H9 (cell line): ENCODE measurements around the gene DLG2. TPM values are rescaled to one million over a fixed set of nuclear protein-coding genes. Genes with fewer than 3 reads are reported as not detected.

Experiments used
- DNase-seq: peaks from one replicate; pipeline ENCODE4 v3.0.0-alpha.2; 2017
- H2AFZ ChIP-seq: one replicate; pipeline ENCODE4 v1.6.1; 2013; ENCODE audit warnings: mild to moderate bottlenecking, low read length, control low read depth, moderate library complexity
- H2AK5ac ChIP-seq: 2 replicates; pipeline ENCODE4 v1.6.1; 2013; ENCODE audit warnings: low read length, control low read depth, mixed read lengths; ENCODE audit not compliant: insufficient read length
- H2BK120ac ChIP-seq: one replicate; pipeline ENCODE4 v1.6.1; 2013; ENCODE audit warnings: low read depth, mild to moderate bottlenecking, low read length, control low read depth, inconsistent platforms; ENCODE audit not compliant: poor library complexity, severe bottlenecking
- H2BK12ac ChIP-seq: 2 replicates; pipeline ENCODE4 v1.6.1; 2013; ENCODE audit warnings: low read length, control low read depth, mixed read lengths, low read depth; ENCODE audit not compliant: insufficient read length
- H2BK15ac ChIP-seq: 2 replicates; pipeline ENCODE4 v1.6.1; 2013; ENCODE audit warnings: low read depth, low read length, control low read depth
- H2BK20ac ChIP-seq: one replicate; pipeline ENCODE4 v1.6.1; 2013; ENCODE audit warnings: low read depth, mild to moderate bottlenecking, low read length, control low read depth, inconsistent platforms; ENCODE audit not compliant: poor library complexity, severe bottlenecking
- H2BK5ac ChIP-seq: 2 replicates; pipeline ENCODE4 v1.6.1; 2013; ENCODE audit warnings: low read length, control low read depth, mixed read lengths; ENCODE audit not compliant: insufficient read length
- H3K14ac ChIP-seq: 2 replicates; pipeline ENCODE4 v1.6.1; 2013; ENCODE audit warnings: low read length, control low read depth; ENCODE audit not compliant: insufficient read depth
- H3K18ac ChIP-seq: 2 replicates; pipeline ENCODE4 v1.6.1; 2013; ENCODE audit warnings: low read depth, mild to moderate bottlenecking, mixed read lengths, low read length, control low read depth; ENCODE audit not compliant: insufficient read length
- H3K23ac ChIP-seq: 2 replicates; pipeline ENCODE4 v1.6.1; 2013; ENCODE audit warnings: low read length, control low read depth, mixed read lengths, low read depth; ENCODE audit not compliant: insufficient read length
- H3K23me2 ChIP-seq: 2 replicates; pipeline ENCODE4 v1.6.1; 2013; ENCODE audit warnings: low read depth, mild to moderate bottlenecking, mixed read lengths, low read length, control low read depth; ENCODE audit not compliant: insufficient read length, poor library complexity, severe bottlenecking
- H3K27ac ChIP-seq: 2 replicates; pipeline ENCODE4 v1.5.1; 2013; ENCODE audit warnings: low read length, control low read depth, mixed read lengths, low read depth; ENCODE audit not compliant: insufficient read length
- H3K27me3 ChIP-seq: 2 replicates; pipeline ENCODE4 v1.6.1; 2013; ENCODE audit warnings: low read length, control low read depth, inconsistent platforms; ENCODE audit not compliant: insufficient read depth
- H3K4ac ChIP-seq: 2 replicates; pipeline ENCODE4 v1.6.1; 2013; ENCODE audit warnings: low read depth, mild to moderate bottlenecking, control low read depth, inconsistent platforms, low read length, moderate library complexity
- H3K4me1 ChIP-seq: 2 replicates; pipeline ENCODE4 v1.6.1; 2013; ENCODE audit warnings: low read length, control low read depth, inconsistent platforms; ENCODE audit not compliant: insufficient read depth
- H3K4me2 ChIP-seq: 2 replicates; pipeline ENCODE4 v1.6.1; 2013; ENCODE audit warnings: low read length, control low read depth, mixed read lengths; ENCODE audit not compliant: insufficient read length, insufficient read depth
- H3K56ac ChIP-seq: 2 replicates; pipeline ENCODE4 v1.6.1; 2013; ENCODE audit warnings: low read depth, mild to moderate bottlenecking, mixed read lengths, low read length, control low read depth; ENCODE audit not compliant: insufficient read length
- H3K79me1 ChIP-seq: 2 replicates; pipeline ENCODE4 v1.6.1; 2013; ENCODE audit warnings: low read depth, mild to moderate bottlenecking, moderate library complexity, low read length, control low read depth, inconsistent platforms; ENCODE audit not compliant: insufficient read depth, poor library complexity, severe bottlenecking
- H3K79me2 ChIP-seq: 2 replicates; pipeline ENCODE4 v1.6.1; 2013; ENCODE audit warnings: low read length, control low read depth, inconsistent platforms; ENCODE audit not compliant: insufficient read depth
- H3K9ac ChIP-seq: 2 replicates; pipeline ENCODE4 v1.6.1; 2013; ENCODE audit warnings: low read length, control low read depth, mixed read lengths; ENCODE audit not compliant: insufficient read length; ENCODE audit errors: extremely low read depth
- H3K9me3 ChIP-seq: one replicate; pipeline ENCODE4 v1.6.1; 2013; ENCODE audit warnings: low read depth, low read length, inconsistent platforms; ENCODE audit not compliant: control insufficient read depth
- H3T11ph ChIP-seq: one replicate; pipeline ENCODE4 v1.6.1; 2013; ENCODE audit warnings: mild to moderate bottlenecking, low read length, control low read depth, inconsistent platforms
- H4K20me1 ChIP-seq: one replicate; pipeline ENCODE4 v1.6.1; 2013; ENCODE audit not compliant: control insufficient read depth, insufficient read length, insufficient read depth
- H4K5ac ChIP-seq: 2 replicates; pipeline ENCODE4 v1.6.1; 2013; ENCODE audit warnings: low read depth, mild to moderate bottlenecking, mixed read lengths, low read length, control low read depth; ENCODE audit not compliant: insufficient read length
- H4K8ac ChIP-seq: replicated peaks from 2 replicates; pipeline ENCODE4 v1.6.1; 2013; ENCODE audit warnings: low read length, control low read depth, mixed read lengths, low read depth; ENCODE audit not compliant: insufficient read length
- H4K91ac ChIP-seq: 2 replicates; pipeline ENCODE4 v1.6.1; 2013; ENCODE audit warnings: low read depth, mild to moderate bottlenecking, moderate library complexity, mixed read lengths, low read length, control low read depth; ENCODE audit not compliant: insufficient read length
- H3K27ac Mint-ChIP-seq, 3 experiments: 2 replicates in 2 of 3; 3 replicates in 1 of 3; pipeline ENCODE4 v1.8.0; 2020 to 2021; ENCODE audit warnings: mixed read lengths in 3 of 3, mild to moderate bottlenecking in 1 of 3, moderate library complexity in 1 of 3
- H3K27me3 Mint-ChIP-seq: 2 replicates; pipeline ENCODE4 v1.8.0; 2021; ENCODE audit warnings: low read depth, mild to moderate bottlenecking, moderate library complexity, mixed read lengths
- H3K36me3 Mint-ChIP-seq, 3 experiments: 2 replicates in 2 of 3; 3 replicates in 1 of 3; pipeline ENCODE4 v1.8.0; 2020 to 2021; ENCODE audit warnings: low read depth in 3 of 3, mixed read lengths in 3 of 3; ENCODE audit not compliant: insufficient read depth in 1 of 3
- H3K4me1 Mint-ChIP-seq, 2 experiments: 2 replicates each; pipeline ENCODE4 v1.8.0; 2020; ENCODE audit warnings: mixed read lengths in 2 of 2
- H3K4me3 Mint-ChIP-seq, 2 experiments: 2 replicates in 1 of 2; 3 replicates in 1 of 2; pipeline ENCODE4 v1.8.0; 2020 to 2021; ENCODE audit warnings: mild to moderate bottlenecking in 2 of 2, mixed read lengths in 2 of 2, moderate library complexity in 1 of 2
- H3K9me3 Mint-ChIP-seq, 2 experiments: 2 replicates in 1 of 2; 3 replicates in 1 of 2; pipeline ENCODE4 v1.8.0; 2020; ENCODE audit warnings: mild to moderate bottlenecking in 2 of 2, mixed read lengths in 2 of 2, moderate library complexity in 1 of 2
- CTCF ChIP-seq: fragments of 200-600 bp; sonication (generic); conservative IDR thresholded peaks from 3 replicates; pipeline ENCODE4 v1.8.0; 2021; ENCODE audit warnings: antibody characterized with exemption, mild to moderate bottlenecking
- WGBS: extraction: QIAGEN DNeasy Blood & Tissue Kit; methylation state at CpG from one replicate; pipeline ENCODE4 v1.1.7; 2013; ENCODE audit warnings: missing lambda C conversion rate, low lambda C conversion rate, mixed read lengths; ENCODE audit not compliant: insufficient read length; ENCODE audit errors: extremely low coverage; 5-methylcytosine and 5-hydroxymethylcytosine counted together
- total RNA-seq: library from RNA; stranded (reverse); gene quantifications from 2 replicates; pipeline ENCODE4 v1.2.1, GENCODE V29; 2021

Gene DLG2
- total RNA-seq, 1 experiment from 2014 or later: 8.0 TPM

GRCh38 chr11:84950569-84951270, 676.4 kb downstream of the DLG2 start:
- no peak overlapping the region for H4K91ac ChIP-seq

More at GRCh38 chr11:84950569-84951270, 676.4 kb downstream of the DLG2 start:
- Histone ChIP-seq H3K79me2 (no peaks in the 10 kb centered on the region), H3K56ac (no peak overlapping the region), H3K9me3 (no peaks in the 10 kb centered on the region), H3K14ac (no peak overlapping the region), H2BK12ac (no peak overlapping the region), H4K5ac (no peak overlapping the region), H3K23me2 (no peaks in the 10 kb centered on the region), H3K18ac (no peak overlapping the region), H2BK15ac (no peak overlapping the region), H3T11ph (no peak overlapping the region), H3K23ac (no peak overlapping the region), H3K79me1 (no peaks in the 10 kb centered on the region), H2AK5ac (no peak overlapping the region), H3K4ac (no peak overlapping the region), H3K4me2 (no peak overlapping the region), H3K4me1 (no peaks in the 10 kb centered on the region; the same call in 1 of the 2 replicates), H2BK5ac (no peak overlapping the region), H3K9ac (no peak overlapping the region), H4K8ac (no peak overlapping the region), H3K27me3 (no peaks in the 10 kb centered on the region), H2BK20ac (no peak overlapping the region), H2AFZ (no peak overlapping the region), H3K27ac (no peak overlapping the region), H4K20me1 (no peaks in the 10 kb centered on the region), H2BK120ac (no peak overlapping the region)
- Mint-ChIP-seq H3K27ac (no peak overlapping the region; a peak in 1 of 7 replicates), H3K4me3 (no peak overlapping the region), H3K36me3 (peaks cover 0 to 3% (median 0%) of the 10 kb centered on the region in 3 experiments; a peak in 1 of 7 replicates), H3K4me1 (peaks cover 22 to 23% of the 10 kb centered on the region in 2 experiments), H3K27me3 (no peaks in the 10 kb centered on the region), H3K9me3 (no peaks in the 10 kb centered on the region; a peak in 1 of 5 replicates)
- TF ChIP-seq CTCF: no peak
- no peak for DNase-seq
- WGBS: no CpG with 5 or more reads among the region's 4 CpGs
